GM12801 (cell line): ENCODE measurements around the gene OR10A6.

Experiments used
- CTCF ChIP-seq: IDR thresholded peaks from one replicate; pipeline ENCODE4 v1.5.1; 2011; ENCODE audit warnings: control low read depth; ENCODE audit not compliant: insufficient read length; ENCODE audit errors: extremely low read depth

Gene OR10A6

DNA sequence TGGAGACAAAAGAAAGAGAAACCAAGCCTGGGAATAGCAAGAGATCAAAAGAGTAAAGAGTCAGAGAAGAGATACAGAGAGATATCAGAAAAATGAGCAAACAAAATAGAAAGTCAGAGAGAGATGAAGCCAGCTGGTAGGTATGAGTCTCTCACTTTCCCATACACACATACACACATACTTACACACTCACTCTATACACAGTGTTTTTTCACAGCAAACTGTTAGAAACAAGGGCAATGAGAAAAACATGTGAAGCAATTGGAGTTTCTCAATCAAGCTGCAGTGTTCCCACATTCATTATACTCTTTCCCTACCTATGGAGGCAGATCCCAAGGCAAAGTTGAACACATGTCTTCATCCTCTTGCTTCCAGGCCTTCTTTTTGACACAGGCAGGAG lies 36.8 kb upstream of the OR10A6 start:
- TF ChIP-seq CTCF = no peak

- TF ChIP-seq CTCF = no peak
These were observed 36.0 kb upstream of the OR10A6 start for GRCh38 chr11:7967097-7967496.

DNA sequence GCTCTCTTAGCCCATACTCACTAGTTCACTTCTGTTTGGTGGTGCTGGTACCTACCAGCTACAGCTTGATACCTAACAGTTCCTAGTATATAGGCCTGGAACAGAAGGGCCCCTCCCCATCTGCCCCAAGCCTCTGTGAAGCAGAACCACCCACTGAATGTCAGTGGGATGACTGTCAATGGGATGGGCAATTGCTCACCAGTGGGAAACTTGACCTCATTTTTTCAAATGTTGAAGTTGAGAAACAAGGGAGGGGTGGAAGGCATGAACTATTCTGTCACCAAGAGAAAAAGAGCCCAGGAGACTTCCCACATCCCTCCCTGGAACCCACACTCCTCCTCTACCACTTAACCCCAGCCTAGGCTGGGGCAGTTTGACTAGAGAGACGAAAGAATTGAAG lies 34.3 kb upstream of the OR10A6 start, which contains the start of gene NLRP10:
TSS of gene NLRP10 (minus strand) at position 62 of the 400 bp plus-strand sequence. CDS start 1,952 bp downstream, outside the sequence.
- TF ChIP-seq CTCF = no peak

- no peak for TF ChIP-seq CTCF
These were observed 33.8 kb upstream of the OR10A6 start for GRCh38 chr11:7964873-7965272.

DNA sequence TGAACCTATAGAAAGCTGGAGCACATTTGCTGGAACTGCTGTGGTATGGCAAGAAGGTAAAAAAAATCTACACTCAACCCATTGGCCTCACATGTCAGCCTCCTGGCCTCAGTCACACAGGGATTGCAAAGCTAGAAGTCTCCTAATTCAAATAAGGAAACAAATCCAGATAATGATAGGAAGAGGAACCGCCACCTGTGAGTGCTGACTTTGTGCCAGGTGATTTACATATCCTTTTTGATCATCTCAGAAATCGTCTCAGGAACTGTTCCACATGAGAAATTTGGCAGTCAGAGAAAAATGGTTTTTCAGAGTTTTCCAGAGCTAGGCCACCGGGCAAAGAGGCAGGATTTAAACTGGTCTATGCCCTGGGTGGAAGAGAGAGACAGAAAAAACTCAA lies 33.2 kb upstream of the OR10A6 start:
- no peak for TF ChIP-seq CTCF

DNA sequence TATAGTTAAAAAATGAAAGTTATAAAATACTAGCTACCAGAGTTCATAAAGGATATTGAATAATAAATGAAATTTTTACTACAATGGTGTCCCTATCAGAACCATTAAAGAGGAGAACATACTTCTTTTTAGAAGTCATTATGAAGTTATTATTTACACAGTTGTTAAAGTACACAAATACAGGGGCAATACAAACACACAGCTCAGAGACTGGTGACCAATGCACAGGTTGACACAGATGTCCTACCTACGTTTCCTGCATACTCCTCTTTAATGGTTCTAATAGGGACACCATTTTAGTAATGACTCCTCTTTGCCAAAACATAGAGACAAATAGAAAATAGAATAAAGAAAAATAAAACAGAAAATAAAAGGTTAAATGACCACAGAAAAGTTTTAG lies 24.1 kb upstream of the OR10A6 start:
- TF ChIP-seq CTCF = no peak

DNA sequence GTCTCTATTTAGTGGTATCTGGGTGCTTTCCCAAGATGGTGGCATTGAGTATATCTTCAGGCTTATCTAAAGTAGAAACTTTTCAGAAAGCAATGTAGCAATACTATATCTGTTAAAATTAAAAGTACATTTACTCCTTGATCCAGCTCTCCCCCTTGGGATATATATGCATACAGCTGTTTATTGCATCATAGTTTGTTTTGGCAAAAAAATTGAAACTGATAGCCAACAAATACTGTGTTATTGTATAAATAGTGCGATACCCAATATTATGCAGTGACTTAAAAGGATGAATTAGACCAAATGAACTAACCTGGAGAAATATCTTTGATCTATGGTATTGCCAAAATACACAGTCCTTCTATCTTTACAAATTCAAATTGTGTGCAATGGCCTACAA lies 18.9 kb upstream of the OR10A6 start:
- no peak for TF ChIP-seq CTCF

GRCh38 chr11:7944123-7944522 lies 13.1 kb upstream of the OR10A6 start:
- TF ChIP-seq CTCF = no peak
